Measurements from ENCODE around the gene ARHGEF17.

DNA sequence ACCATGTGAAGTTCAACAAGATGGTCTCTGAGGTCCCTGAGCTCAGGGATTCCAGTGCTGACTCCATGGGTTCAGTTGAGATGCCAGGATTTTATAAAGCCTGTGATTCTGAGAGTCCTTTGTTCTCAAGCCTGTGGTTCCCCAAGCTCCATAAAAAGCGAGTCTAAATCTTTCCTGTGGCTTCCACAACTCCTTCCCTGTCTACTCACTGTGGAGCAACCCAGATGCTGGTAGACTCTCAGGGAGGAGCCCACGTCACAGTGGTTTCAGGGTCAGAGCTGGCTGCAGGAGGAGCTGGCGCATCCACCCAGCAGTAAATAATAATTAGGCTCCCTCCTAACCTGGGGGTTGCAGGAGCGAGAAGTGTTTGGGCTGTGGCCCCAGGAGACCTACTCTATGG is 66.1 kb downstream of the ARHGEF17 start:
- TF ChIP-seq CTCF (conservative IDR thresholded peaks at IDR 0.05 in 1 of 2, IDR thresholded peaks at IDR 0.05 in 1 of 2; ENCODE audit: extremely low read depth in 1 of 2, insufficient read depth in 1 of 2, low read depth in 1 of 2, low read length in 2 of 2) (no peak), EZH2 (IDR thresholded peaks at IDR 0.05; ENCODE audit: borderline replicate concordance, low read length) (no peak)

Measured in mammary epithelial cell (primary cell).